GM23338 (cell line): ENCODE data around the gene MSL3B.

ENCODE experiments used
- ATAC-seq: fragments of 200-7000 bp; cut with Tn5 transposase; 3 replicates; pipeline ENCODE4 v1.9.1; 2020
- DNase-seq: peaks from one replicate; pipeline ENCODE4 v3.0.0-alpha.2; 2015; ENCODE audit warnings: low spot score
- H2AFZ ChIP-seq: fragments of 200-600 bp; sonication (generic); 2 replicates; pipeline ENCODE4 v1.8.0; 2016; ENCODE audit warnings: antibody characterized with exemption, mild to moderate bottlenecking, moderate library complexity
- H3F3A ChIP-seq: fragments of 200-600 bp; sonication (generic); replicated peaks from 2 replicates; pipeline ENCODE4 v1.8.0; 2017; ENCODE audit warnings: antibody characterized with exemption, mixed run types, low read depth
- H3K27ac ChIP-seq: fragments of 200-600 bp; sonication (generic); 2 replicates; pipeline ENCODE4 v1.6.1; 2016; ENCODE audit warnings: low read depth
- H3K27me3 ChIP-seq: fragments of 200-600 bp; sonication (generic); 2 replicates; pipeline ENCODE4 v1.8.0; 2016; ENCODE audit warnings: mild to moderate bottlenecking, mixed run types, moderate library complexity; ENCODE audit not compliant: insufficient read depth
- H3K36me3 ChIP-seq: fragments of 200-600 bp; sonication (generic); 2 replicates; pipeline ENCODE4 v1.8.0; 2016; ENCODE audit warnings: mild to moderate bottlenecking; ENCODE audit not compliant: insufficient read depth
- H3K4me1 ChIP-seq: fragments of 200-600 bp; sonication (generic); 2 replicates; pipeline ENCODE4 v1.8.0; 2016; ENCODE audit warnings: mild to moderate bottlenecking, moderate library complexity; ENCODE audit not compliant: insufficient read depth
- H3K4me2 ChIP-seq: fragments of 200-600 bp; sonication (generic); 2 replicates; pipeline ENCODE4 v1.7.1; 2017; ENCODE audit warnings: mixed run types
- H3K4me3 ChIP-seq: fragments of 200-600 bp; sonication (generic); 2 replicates; pipeline ENCODE4 v1.6.1; 2016; ENCODE audit warnings: mixed run types
- H3K79me2 ChIP-seq: fragments of 200-600 bp; sonication (generic); replicated peaks from 2 replicates; pipeline ENCODE4 v1.8.0; 2017; ENCODE audit warnings: mild to moderate bottlenecking; ENCODE audit not compliant: insufficient read depth
- H3K9me2 ChIP-seq: fragments of 200-600 bp; sonication (generic); 2 replicates; pipeline ENCODE4 v1.8.0; 2017; ENCODE audit not compliant: insufficient read depth
- H4K20me1 ChIP-seq: fragments of 200-600 bp; sonication (generic); replicated peaks from 2 replicates; pipeline ENCODE4 v1.8.0; 2017; ENCODE audit warnings: mild to moderate bottlenecking; ENCODE audit not compliant: insufficient read depth
- H3K27ac Mint-ChIP-seq: 2 replicates; pipeline ENCODE4 v1.8.0; 2020; ENCODE audit warnings: inconsistent platforms, mild to moderate bottlenecking, moderate library complexity, mixed read lengths
- H3K27me3 Mint-ChIP-seq: 3 replicates; pipeline ENCODE4 v1.8.0; 2022; ENCODE audit warnings: low read depth, mild to moderate bottlenecking, moderate library complexity, mixed read lengths, inconsistent platforms; ENCODE audit not compliant: insufficient read depth, poor library complexity
- H3K36me3 Mint-ChIP-seq: 3 replicates; pipeline ENCODE4 v1.8.0; 2021; ENCODE audit warnings: low read depth, mild to moderate bottlenecking, inconsistent platforms, moderate library complexity, mixed read lengths
- H3K4me1 Mint-ChIP-seq: 3 replicates; pipeline ENCODE4 v1.8.0; 2020; ENCODE audit warnings: mild to moderate bottlenecking, inconsistent platforms, mixed read lengths
- H3K4me3 Mint-ChIP-seq: 3 replicates; pipeline ENCODE4 v1.8.0; 2021; ENCODE audit warnings: moderate library complexity, mild to moderate bottlenecking, inconsistent platforms, mixed read lengths
- H3K9me3 Mint-ChIP-seq: 3 replicates; pipeline ENCODE4 v1.8.0; 2020; ENCODE audit warnings: moderate library complexity, mild to moderate bottlenecking, inconsistent platforms, mixed read lengths
- CREB1 ChIP-seq: fragments of 250-450 bp; sonication (Bioruptor Pico); IDR thresholded peaks from 2 replicates; pipeline ENCODE4 v1.5.0; 2020; ENCODE audit warnings: low read depth, mild to moderate bottlenecking, moderate library complexity
- EZH2 ChIP-seq: fragments of 200-600 bp; sonication (generic); IDR thresholded peaks from one replicate; pipeline ENCODE4 v1.8.0; 2017; ENCODE audit warnings: antibody characterized with exemption, mild to moderate bottlenecking, low read depth; ENCODE audit not compliant: unreplicated experiment
- EZH2phosphoT487 ChIP-seq: fragments of 200-600 bp; sonication (generic); IDR thresholded peaks from one replicate; pipeline ENCODE4 v1.8.1; 2018; ENCODE audit warnings: antibody characterized with exemption; ENCODE audit not compliant: unreplicated experiment
- JUNB ChIP-seq: IDR thresholded peaks from one replicate; pipeline ENCODE4 v1.6.1; 2016; ENCODE audit warnings: antibody characterized with exemption; ENCODE audit not compliant: unreplicated experiment
- REST ChIP-seq: IDR thresholded peaks from one replicate; pipeline ENCODE4 v1.6.1; 2018; ENCODE audit warnings: antibody characterized with exemption; ENCODE audit not compliant: unreplicated experiment
- STAT1 ChIP-seq: IDR thresholded peaks from one replicate; pipeline ENCODE4 v1.6.1; 2016; ENCODE audit warnings: antibody characterized with exemption; ENCODE audit not compliant: unreplicated experiment
- ZNF114 ChIP-seq: fragments of 250-450 bp; sonication (Bioruptor Pico); IDR thresholded peaks from 2 replicates; pipeline ENCODE4 v1.5.0; 2020; ENCODE audit warnings: mild to moderate bottlenecking, moderate library complexity
- TF ChIP-seq, protein P1 (sequence below): fragments of 250-450 bp; sonication (Bioruptor Pico); IDR thresholded peaks from 2 replicates; pipeline ENCODE4 v1.5.0; 2020; ENCODE audit warnings: mild to moderate bottlenecking, moderate library complexity
- TF ChIP-seq, protein P2 (sequence below), 2 experiments: fragments of 200-600 bp in 1 of 2; sonication (generic) in 1 of 2; conservative IDR thresholded peaks; 2 replicates each; pipeline versions ENCODE4 v1.5.1 to v1.6.1; 2016 to 2017; ENCODE audit warnings: antibody characterized with exemption in 2 of 2, low read depth in 2 of 2, mild to moderate bottlenecking in 2 of 2, moderate library complexity in 1 of 2

Gene MSL3B

DNA sequence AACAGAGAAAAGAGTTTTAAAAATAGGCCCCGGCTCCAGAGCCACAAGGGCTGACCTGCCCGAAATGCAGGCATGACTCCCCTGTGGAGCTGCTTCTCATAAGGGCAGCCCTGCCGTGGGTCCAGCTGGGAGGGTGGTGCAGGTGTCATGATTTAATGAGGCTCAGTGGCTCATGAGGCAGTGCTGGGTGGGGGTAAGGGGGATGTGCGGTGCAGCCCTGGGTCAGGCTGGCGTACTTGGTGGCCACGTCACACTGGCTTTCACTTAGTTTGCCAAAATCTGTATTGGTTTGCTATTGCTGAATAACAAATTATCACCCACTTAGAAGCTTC, 47.4 kb downstream of the MSL3B start (continued):
- TF ChIP-seq, protein P1, sequence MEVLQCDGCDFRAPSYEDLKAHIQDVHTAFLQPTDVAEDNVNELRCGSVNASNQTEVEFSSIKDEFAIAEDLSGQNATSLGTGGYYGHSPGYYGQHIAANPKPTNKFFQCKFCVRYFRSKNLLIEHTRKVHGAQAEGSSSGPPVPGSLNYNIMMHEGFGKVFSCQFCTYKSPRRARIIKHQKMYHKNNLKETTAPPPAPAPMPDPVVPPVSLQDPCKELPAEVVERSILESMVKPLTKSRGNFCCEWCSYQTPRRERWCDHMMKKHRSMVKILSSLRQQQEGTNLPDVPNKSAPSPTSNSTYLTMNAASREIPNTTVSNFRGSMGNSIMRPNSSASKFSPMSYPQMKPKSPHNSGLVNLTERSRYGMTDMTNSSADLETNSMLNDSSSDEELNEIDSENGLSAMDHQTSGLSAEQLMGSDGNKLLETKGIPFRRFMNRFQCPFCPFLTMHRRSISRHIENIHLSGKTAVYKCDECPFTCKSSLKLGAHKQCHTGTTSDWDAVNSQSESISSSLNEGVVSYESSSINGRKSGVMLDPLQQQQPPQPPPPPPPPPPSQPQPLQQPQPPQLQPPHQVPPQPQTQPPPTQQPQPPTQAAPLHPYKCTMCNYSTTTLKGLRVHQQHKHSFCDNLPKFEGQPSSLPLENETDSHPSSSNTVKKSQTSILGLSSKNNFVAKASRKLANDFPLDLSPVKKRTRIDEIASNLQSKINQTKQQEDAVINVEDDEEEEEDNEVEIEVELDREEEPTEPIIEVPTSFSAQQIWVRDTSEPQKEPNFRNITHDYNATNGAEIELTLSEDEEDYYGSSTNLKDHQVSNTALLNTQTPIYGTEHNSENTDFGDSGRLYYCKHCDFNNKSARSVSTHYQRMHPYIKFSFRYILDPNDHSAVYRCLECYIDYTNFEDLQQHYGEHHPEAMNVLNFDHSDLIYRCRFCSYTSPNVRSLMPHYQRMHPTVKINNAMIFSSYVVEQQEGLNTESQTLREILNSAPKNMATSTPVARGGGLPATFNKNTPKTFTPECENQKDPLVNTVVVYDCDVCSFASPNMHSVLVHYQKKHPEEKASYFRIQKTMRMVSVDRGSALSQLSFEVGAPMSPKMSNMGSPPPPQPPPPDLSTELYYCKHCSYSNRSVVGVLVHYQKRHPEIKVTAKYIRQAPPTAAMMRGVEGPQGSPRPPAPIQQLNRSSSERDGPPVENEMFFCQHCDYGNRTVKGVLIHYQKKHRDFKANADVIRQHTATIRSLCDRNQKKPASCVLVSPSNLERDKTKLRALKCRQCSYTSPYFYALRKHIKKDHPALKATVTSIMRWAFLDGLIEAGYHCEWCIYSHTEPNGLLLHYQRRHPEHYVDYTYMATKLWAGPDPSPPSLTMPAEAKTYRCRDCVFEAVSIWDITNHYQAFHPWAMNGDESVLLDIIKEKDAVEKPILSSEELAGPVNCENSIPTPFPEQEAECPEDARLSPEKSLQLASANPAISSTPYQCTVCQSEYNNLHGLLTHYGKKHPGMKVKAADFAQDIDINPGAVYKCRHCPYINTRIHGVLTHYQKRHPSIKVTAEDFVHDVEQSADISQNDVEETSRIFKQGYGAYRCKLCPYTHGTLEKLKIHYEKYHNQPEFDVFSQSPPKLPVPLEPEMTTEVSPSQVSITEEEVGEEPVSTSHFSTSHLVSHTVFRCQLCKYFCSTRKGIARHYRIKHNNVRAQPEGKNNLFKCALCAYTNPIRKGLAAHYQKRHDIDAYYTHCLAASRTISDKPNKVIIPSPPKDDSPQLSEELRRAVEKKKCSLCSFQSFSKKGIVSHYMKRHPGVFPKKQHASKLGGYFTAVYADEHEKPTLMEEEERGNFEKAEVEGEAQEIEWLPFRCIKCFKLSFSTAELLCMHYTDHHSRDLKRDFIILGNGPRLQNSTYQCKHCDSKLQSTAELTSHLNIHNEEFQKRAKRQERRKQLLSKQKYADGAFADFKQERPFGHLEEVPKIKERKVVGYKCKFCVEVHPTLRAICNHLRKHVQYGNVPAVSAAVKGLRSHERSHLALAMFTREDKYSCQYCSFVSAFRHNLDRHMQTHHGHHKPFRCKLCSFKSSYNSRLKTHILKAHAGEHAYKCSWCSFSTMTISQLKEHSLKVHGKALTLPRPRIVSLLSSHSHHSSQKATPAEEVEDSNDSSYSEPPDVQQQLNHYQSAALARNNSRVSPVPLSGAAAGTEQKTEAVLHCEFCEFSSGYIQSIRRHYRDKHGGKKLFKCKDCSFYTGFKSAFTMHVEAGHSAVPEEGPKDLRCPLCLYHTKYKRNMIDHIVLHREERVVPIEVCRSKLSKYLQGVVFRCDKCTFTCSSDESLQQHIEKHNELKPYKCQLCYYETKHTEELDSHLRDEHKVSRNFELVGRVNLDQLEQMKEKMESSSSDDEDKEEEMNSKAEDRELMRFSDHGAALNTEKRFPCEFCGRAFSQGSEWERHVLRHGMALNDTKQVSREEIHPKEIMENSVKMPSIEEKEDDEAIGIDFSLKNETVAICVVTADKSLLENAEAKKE (CRISPR knock-in tag), result no peak
- TF ChIP-seq, protein P2, sequence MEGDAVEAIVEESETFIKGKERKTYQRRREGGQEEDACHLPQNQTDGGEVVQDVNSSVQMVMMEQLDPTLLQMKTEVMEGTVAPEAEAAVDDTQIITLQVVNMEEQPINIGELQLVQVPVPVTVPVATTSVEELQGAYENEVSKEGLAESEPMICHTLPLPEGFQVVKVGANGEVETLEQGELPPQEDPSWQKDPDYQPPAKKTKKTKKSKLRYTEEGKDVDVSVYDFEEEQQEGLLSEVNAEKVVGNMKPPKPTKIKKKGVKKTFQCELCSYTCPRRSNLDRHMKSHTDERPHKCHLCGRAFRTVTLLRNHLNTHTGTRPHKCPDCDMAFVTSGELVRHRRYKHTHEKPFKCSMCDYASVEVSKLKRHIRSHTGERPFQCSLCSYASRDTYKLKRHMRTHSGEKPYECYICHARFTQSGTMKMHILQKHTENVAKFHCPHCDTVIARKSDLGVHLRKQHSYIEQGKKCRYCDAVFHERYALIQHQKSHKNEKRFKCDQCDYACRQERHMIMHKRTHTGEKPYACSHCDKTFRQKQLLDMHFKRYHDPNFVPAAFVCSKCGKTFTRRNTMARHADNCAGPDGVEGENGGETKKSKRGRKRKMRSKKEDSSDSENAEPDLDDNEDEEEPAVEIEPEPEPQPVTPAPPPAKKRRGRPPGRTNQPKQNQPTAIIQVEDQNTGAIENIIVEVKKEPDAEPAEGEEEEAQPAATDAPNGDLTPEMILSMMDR (conservative IDR thresholded peaks at IDR 0.05; ENCODE audit: low read depth in 2 of 2), result no peak

DNA sequence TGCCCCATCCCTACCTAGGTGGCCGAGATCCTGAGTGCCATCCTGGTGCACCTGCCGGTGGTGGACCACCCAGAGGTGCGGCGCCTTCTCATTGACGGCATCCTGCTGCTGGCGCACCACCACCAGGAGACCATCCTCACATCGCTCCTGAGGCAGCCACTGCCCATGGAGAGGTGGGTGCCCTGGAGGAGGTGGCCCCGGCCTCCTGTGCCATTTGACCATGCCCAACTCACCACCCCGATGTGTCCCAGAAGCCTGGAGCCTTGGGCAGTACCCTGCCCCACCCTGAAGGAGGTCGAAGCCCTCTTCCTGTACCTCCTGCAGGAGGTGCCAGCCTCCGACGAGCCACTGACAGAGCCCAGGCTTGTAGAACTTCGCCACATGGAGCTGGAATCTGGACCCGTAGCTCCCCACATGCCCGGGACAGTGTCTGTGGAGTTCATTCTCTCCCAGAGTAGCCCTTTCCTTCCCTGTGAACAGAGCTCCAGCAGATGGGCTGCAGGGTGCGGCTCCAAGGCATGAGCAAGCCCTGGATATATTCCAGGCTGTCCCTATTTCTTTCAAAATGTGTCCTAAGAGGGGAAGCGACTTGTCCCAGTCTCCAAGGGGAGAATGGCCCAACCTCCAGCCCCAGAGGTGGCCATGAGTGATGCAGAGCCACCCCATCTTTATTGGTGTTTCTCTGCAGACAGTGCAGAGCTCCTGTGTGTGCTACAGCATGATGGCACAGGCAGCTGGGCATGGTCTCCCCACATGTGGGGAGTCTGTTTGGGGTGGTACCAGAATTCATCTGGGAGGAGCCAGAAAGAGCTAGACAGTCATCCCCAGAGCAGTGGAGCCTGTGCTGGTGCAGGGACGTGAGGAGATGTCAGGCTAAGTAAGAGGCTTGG, 48.1 kb downstream of the MSL3B start:
- Histone ChIP-seq H2AFZ (no peak overlapping the region), H3K27me3 (no peaks in the 10 kb centered on the region), H3K27ac (no peak overlapping the region), H3K4me2 (no peak overlapping the region), H3K4me3 (no peak overlapping the region), H3K79me2 (no peaks in the 10 kb centered on the region), H3K36me3 (no peaks in the 10 kb centered on the region), H4K20me1 (no peaks in the 10 kb centered on the region), H3F3A (no peaks in the 10 kb centered on the region), H3K4me1 (no peaks in the 10 kb centered on the region), H3K9me2 (no peaks in the 10 kb centered on the region)
- DNase-seq (no peak), ATAC-seq (no peak)
- Mint-ChIP-seq H3K4me3 (no peak overlapping the region), H3K27me3 (peaks cover 15% of the 10 kb centered on the region), H3K36me3 (no peaks in the 10 kb centered on the region), H3K9me3 (no peaks in the 10 kb centered on the region), H3K27ac (no peak overlapping the region), H3K4me1 (peaks cover 3% of the 10 kb centered on the region; the same call in 2 of the 3 replicates)
- no peak for TF ChIP-seq EZH2phosphoT487
- TF ChIP-seq CREB1 (CRISPR knock-in tag), result no peak
- TF ChIP-seq EZH2, result no peak
- no peak for TF ChIP-seq STAT1
- no peak for TF ChIP-seq JUNB
- TF ChIP-seq ZNF114 (CRISPR knock-in tag), result no peak
- TF ChIP-seq, protein P2 (conservative IDR thresholded peaks at IDR 0.05; ENCODE audit: low read depth in 2 of 2), result no peak
- no peak for TF ChIP-seq REST
